ENCODE data around the gene ZFR.

DNA sequence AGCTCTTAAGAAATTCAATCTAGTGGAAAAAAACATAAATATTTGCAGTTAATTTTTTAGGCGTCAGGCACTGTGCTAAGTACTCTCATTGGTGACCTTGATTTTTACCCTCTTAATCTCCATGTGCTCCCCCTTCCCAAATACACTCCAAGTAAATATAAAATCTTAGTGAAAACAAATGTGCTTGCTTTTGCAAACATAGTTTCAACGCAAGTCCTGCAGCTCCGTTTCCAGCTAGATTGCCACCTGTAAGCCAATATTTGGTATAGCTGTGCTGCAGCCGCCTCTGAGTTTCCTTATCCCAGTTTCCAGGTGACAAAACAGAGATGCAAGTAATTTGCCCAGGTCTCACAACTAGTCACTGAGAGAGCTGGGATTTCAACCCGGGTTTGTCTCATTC lies 129.9 kb downstream of the ZFR start:
- TF ChIP-seq, protein P1, sequence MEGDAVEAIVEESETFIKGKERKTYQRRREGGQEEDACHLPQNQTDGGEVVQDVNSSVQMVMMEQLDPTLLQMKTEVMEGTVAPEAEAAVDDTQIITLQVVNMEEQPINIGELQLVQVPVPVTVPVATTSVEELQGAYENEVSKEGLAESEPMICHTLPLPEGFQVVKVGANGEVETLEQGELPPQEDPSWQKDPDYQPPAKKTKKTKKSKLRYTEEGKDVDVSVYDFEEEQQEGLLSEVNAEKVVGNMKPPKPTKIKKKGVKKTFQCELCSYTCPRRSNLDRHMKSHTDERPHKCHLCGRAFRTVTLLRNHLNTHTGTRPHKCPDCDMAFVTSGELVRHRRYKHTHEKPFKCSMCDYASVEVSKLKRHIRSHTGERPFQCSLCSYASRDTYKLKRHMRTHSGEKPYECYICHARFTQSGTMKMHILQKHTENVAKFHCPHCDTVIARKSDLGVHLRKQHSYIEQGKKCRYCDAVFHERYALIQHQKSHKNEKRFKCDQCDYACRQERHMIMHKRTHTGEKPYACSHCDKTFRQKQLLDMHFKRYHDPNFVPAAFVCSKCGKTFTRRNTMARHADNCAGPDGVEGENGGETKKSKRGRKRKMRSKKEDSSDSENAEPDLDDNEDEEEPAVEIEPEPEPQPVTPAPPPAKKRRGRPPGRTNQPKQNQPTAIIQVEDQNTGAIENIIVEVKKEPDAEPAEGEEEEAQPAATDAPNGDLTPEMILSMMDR (IDR thresholded peaks at IDR 0.05), result no peak
- no peak for TF ChIP-seq POLR2AphosphoS5 (IDR thresholded peaks at IDR 0.05)
